ENCODE measurements around the gene MYOG. TPM values are rescaled to one million over a fixed set of nuclear protein-coding genes. Genes with fewer than 3 reads are reported as not detected.
A peak's percentile ranks its signal among the peaks of the same experiment; 100 is the strongest.

Gene MYOG
- total RNA-seq, 4 donors from 2014 or later, result 21.4 to 146 (median 73.1) TPM

GRCh38 chr1:203122159-203122558, 36.3 kb upstream of the MYOG start:
- no peaks in the 10 kb centered on the region for H3K27me3 ChIP-seq
- no peak for ATAC-seq
- H3K27ac ChIP-seq, result no peak overlapping the region
- no peak for TF ChIP-seq POLR2A (IDR thresholded peaks at IDR 0.05)
- TF ChIP-seq CTCF (IDR thresholded peaks at IDR 0.05 in 4 of 5, conservative IDR thresholded peaks at IDR 0.05 in 1 of 5), result no peak
- DNase-seq, result no peak
- in situ Hi-C loops (cut with MboI; ENCODE audit: low sequenced_read_pairs in 4 of 4) (no loop called here), intact Hi-C loops (cut with DNase I; ENCODE audit: low total_unique reads) (no loop called here)
- no peaks in the 10 kb centered on the region for H3K9me3 ChIP-seq
- no peak overlapping the region for H3K4me3 ChIP-seq
- H3K4me1 ChIP-seq, result peaks cover 14% of the 10 kb centered on the region in 2 donors
- no peaks in the 10 kb centered on the region for H3K36me3 ChIP-seq

GRCh38 chr1:203121186-203122015, 35.6 kb upstream of the MYOG start:
- in situ Hi-C loops (cut with MboI; ENCODE audit: low sequenced_read_pairs in 4 of 4) (no loop called here), intact Hi-C loops (cut with DNase I; ENCODE audit: low total_unique reads) (no loop called here)

GRCh38 chr1:203120325-203121153, 34.7 kb upstream of the MYOG start:
- Histone ChIP-seq H3K36me3 (no peaks in the 10 kb centered on the region), H3K4me3 (no peak overlapping the region), H3K4me1 (peaks cover 6 to 9% of the 10 kb centered on the region in 2 donors), H3K9me3 (no peaks in the 10 kb centered on the region), H3K27ac (no peak overlapping the region), H3K27me3 (no peaks in the 10 kb centered on the region)
- in situ Hi-C loops (cut with MboI; ENCODE audit: low sequenced_read_pairs in 4 of 4) (no loop called here), intact Hi-C loops (cut with DNase I; ENCODE audit: low total_unique reads) (no loop called here)
- no peak for TF ChIP-seq CTCF (IDR thresholded peaks at IDR 0.05 in 4 of 5, conservative IDR thresholded peaks at IDR 0.05 in 1 of 5)
- no peak for TF ChIP-seq POLR2A (IDR thresholded peaks at IDR 0.05)
- ATAC-seq, result no peak
- no peak for DNase-seq

More at GRCh38 chr1:203121186-203122015, 35.6 kb upstream of the MYOG start:
- Histone ChIP-seq H3K27ac (no peak overlapping the region), H3K4me3 (no peak overlapping the region), H3K4me1 (peaks cover 9 to 11% of the 10 kb centered on the region in 2 donors), H3K27me3 (no peaks in the 10 kb centered on the region), H3K9me3 (no peaks in the 10 kb centered on the region), H3K36me3 (no peaks in the 10 kb centered on the region)
- ATAC-seq (no peak), DNase-seq (no peak)
- TF ChIP-seq CTCF (IDR thresholded peaks at IDR 0.05 in 4 of 5, conservative IDR thresholded peaks at IDR 0.05 in 1 of 5) (no peak), POLR2A (IDR thresholded peaks at IDR 0.05) (no peak)

GRCh38 chr1:203117611-203118575, 32.1 kb upstream of the MYOG start:
- TF ChIP-seq CTCF (IDR thresholded peaks at IDR 0.05 in 4 of 5, conservative IDR thresholded peaks at IDR 0.05 in 1 of 5), result peak; percentile 72 to 90 (median 88)
- no peak for TF ChIP-seq POLR2A (IDR thresholded peaks at IDR 0.05)
- Histone ChIP-seq H3K27ac (no peak overlapping the region), H3K36me3 (no peaks in the 10 kb centered on the region), H3K27me3 (no peaks in the 10 kb centered on the region), H3K4me1 (peaks cover 6 to 9% of the 10 kb centered on the region in 2 donors), H3K4me3 (peak overlapping the region in 2 of 4 donors; percentile 16 to 22), H3K9me3 (no peaks in the 10 kb centered on the region)
- intact Hi-C loops (cut with DNase I; ENCODE audit: low total_unique reads), result loop anchor here (1.0 to 5.0 kb wide), 3 partner anchors 54 to 149 kb away; no protein-coding TSS in a partner anchor
- in situ Hi-C loops (cut with MboI; ENCODE audit: low sequenced_read_pairs in 4 of 4), result loop anchor here (5.0 to 10.0 kb wide), 2 partner anchors 97 to 99 kb away; no protein-coding TSS in a partner anchor
- ATAC-seq, result peak; percentile 77 to 90
- DNase-seq, result peak; percentile 60 to 73
